Epithelial cell of esophagus (primary cell): ENCODE data around the gene MGLL.
A peak's percentile ranks its signal among the peaks of the same experiment; 100 is the strongest.

Experiments
- DNase-seq: peaks from one replicate; pipeline ENCODE4 v3.0.0; 2010; ENCODE audit warnings: low read depth
- H3K4me3 ChIP-seq: 2 replicates; pipeline ENCODE4 v1.5.1; 2011; ENCODE audit warnings: mild to moderate bottlenecking, low read length, control low read depth
- TF ChIP-seq, protein P1 (sequence below): IDR thresholded peaks from 2 replicates; pipeline ENCODE4 v1.5.1; 2011; ENCODE audit warnings: low read depth, mild to moderate bottlenecking, low read length, control low read depth, inconsistent platforms; ENCODE audit not compliant: insufficient read depth; ENCODE audit errors: missing control alignments

Gene MGLL

GRCh38 chr3:127699416-127700300 is 122.7 kb downstream of the MGLL start:
- no peak overlapping the region for H3K4me3 ChIP-seq
- peak; percentile 20 for DNase-seq
- TF ChIP-seq, protein P1, sequence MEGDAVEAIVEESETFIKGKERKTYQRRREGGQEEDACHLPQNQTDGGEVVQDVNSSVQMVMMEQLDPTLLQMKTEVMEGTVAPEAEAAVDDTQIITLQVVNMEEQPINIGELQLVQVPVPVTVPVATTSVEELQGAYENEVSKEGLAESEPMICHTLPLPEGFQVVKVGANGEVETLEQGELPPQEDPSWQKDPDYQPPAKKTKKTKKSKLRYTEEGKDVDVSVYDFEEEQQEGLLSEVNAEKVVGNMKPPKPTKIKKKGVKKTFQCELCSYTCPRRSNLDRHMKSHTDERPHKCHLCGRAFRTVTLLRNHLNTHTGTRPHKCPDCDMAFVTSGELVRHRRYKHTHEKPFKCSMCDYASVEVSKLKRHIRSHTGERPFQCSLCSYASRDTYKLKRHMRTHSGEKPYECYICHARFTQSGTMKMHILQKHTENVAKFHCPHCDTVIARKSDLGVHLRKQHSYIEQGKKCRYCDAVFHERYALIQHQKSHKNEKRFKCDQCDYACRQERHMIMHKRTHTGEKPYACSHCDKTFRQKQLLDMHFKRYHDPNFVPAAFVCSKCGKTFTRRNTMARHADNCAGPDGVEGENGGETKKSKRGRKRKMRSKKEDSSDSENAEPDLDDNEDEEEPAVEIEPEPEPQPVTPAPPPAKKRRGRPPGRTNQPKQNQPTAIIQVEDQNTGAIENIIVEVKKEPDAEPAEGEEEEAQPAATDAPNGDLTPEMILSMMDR = no peak

DNA sequence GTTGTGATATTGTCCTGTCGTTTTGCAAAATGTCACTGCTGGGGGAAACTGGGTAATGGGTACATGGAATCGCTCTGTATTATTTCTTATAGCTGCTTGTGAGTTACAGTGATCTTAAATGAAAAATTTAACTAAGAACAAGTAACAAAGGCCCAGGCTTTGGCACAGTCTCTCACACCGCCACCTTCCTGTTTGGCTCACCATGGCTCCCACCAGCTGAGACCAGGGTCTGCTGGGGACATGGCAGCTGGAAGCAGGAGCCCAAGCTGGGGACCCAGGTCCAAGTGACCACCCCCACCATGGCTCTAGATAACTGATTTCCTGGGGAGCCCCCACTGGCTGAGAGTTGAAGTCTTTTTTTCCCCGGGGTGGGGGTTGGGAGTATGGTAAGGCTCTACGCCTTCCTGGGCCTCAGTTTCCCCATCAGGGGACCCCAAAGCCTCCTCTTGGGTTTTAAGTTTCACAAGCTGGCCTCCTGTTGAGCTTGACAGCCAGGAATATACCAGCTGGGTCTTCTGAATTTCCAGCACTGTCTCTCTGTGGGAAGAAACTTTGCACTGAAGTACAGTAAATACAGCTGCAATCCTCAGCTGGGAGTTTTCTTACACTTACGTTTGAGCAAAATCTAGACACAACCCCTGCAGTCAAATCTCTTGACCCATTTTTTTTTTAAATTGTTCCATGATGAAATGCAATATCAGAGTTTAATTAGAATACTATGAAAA is 123.5 kb downstream of the MGLL start:
- no peak for DNase-seq
- TF ChIP-seq, protein P1 = no peak
- H3K4me3 ChIP-seq = no peak overlapping the region

- TF ChIP-seq, protein P1 = no peak
- no peak for DNase-seq
- no peak overlapping the region for H3K4me3 ChIP-seq
Observed at GRCh38 chr3:127698286-127698685, 124.0 kb downstream of the MGLL start.

GRCh38 chr3:127697551-127698240 is 124.6 kb downstream of the MGLL start:
- peak; percentile 56 for DNase-seq
- TF ChIP-seq, protein P1 = no peak
- no peak overlapping the region for H3K4me3 ChIP-seq

GRCh38 chr3:127694467-127695215 is 127.7 kb downstream of the MGLL start:
- TF ChIP-seq, protein P1 = peak; percentile 61
- no peak overlapping the region for H3K4me3 ChIP-seq
- peak; percentile 68 for DNase-seq

- no peak for DNase-seq
- TF ChIP-seq, protein P1 = no peak
- H3K4me3 ChIP-seq = no peak overlapping the region
Observed at GRCh38 chr3:127693336-127693843, 128.9 kb downstream of the MGLL start.
